ENCODE results near the gene SSR4.

SSR4 gene

GRCh38 chrX:153771415-153772315, 22.8 kb upstream of the SSR4 start:
- Histone ChIP-seq H3K27me3 (ENCODE audit: insufficient read depth, insufficient read length) (no peaks in the 10 kb centered on the region), H3K4me3 (ENCODE audit: insufficient read length, low read depth) (no peak overlapping the region), H3K36me3 (ENCODE audit: insufficient read depth, insufficient read length, low read length) (no peaks in the 10 kb centered on the region), H3K9me3 (ENCODE audit: insufficient read depth, low read length) (no peaks in the 10 kb centered on the region), H3K4me1 (ENCODE audit: insufficient read depth, insufficient read length) (no peaks in the 10 kb centered on the region), H3K9ac (ENCODE audit: insufficient read length, low read depth) (no peak overlapping the region)
- TF ChIP-seq SUZ12 (IDR thresholded peaks at IDR 0.05; ENCODE audit: extremely low read depth, insufficient read depth, insufficient read length) (no peak), YY1 (IDR thresholded peaks at IDR 0.05; ENCODE audit: insufficient read depth, insufficient read length) (no peak), ZNF274 (IDR thresholded peaks at IDR 0.05; ENCODE audit: low read depth, low read length) (no peak)
- DNase-seq (ENCODE audit: low read depth, low spot score) = no peak

GRCh38 chrX:153772316-153773217, 21.9 kb upstream of the SSR4 start:
- no peak for TF ChIP-seq YY1 (IDR thresholded peaks at IDR 0.05; ENCODE audit: insufficient read depth, insufficient read length)
- TF ChIP-seq ZNF274 (IDR thresholded peaks at IDR 0.05; ENCODE audit: low read depth, low read length) = no peak
- TF ChIP-seq SUZ12 (IDR thresholded peaks at IDR 0.05; ENCODE audit: extremely low read depth, insufficient read depth, insufficient read length) = no peak
- Histone ChIP-seq H3K4me3 (ENCODE audit: insufficient read length, low read depth) (no peak overlapping the region), H3K9me3 (ENCODE audit: insufficient read depth, low read length) (no peaks in the 10 kb centered on the region), H3K27me3 (ENCODE audit: insufficient read depth, insufficient read length) (no peaks in the 10 kb centered on the region), H3K4me1 (ENCODE audit: insufficient read depth, insufficient read length) (no peaks in the 10 kb centered on the region), H3K36me3 (ENCODE audit: insufficient read depth, insufficient read length, low read length) (no peaks in the 10 kb centered on the region), H3K9ac (ENCODE audit: insufficient read length, low read depth) (no peak overlapping the region)
- no peak for DNase-seq (ENCODE audit: low read depth, low spot score)

- no peak for DNase-seq (ENCODE audit: low read depth, low spot score)
- no peaks in the 10 kb centered on the region for H3K27me3 ChIP-seq (ENCODE audit: insufficient read depth, insufficient read length)
- no peaks in the 10 kb centered on the region for H3K4me1 ChIP-seq (ENCODE audit: insufficient read depth, insufficient read length)
- H3K4me3 ChIP-seq (ENCODE audit: insufficient read length, low read depth) = no peak overlapping the region
- H3K36me3 ChIP-seq (ENCODE audit: insufficient read depth, insufficient read length, low read length) = no peaks in the 10 kb centered on the region
- no peak for TF ChIP-seq SUZ12 (IDR thresholded peaks at IDR 0.05; ENCODE audit: extremely low read depth, insufficient read depth, insufficient read length)
- no peak for TF ChIP-seq YY1 (IDR thresholded peaks at IDR 0.05; ENCODE audit: insufficient read depth, insufficient read length)
- no peak for TF ChIP-seq ZNF274 (IDR thresholded peaks at IDR 0.05; ENCODE audit: low read depth, low read length)
- no peaks in the 10 kb centered on the region for H3K9me3 ChIP-seq (ENCODE audit: insufficient read depth, low read length)
- H3K9ac ChIP-seq (ENCODE audit: insufficient read length, low read depth) = no peak overlapping the region
Observed at GRCh38 chrX:153773218-153773611, 21.3 kb upstream of the SSR4 start.

- Histone ChIP-seq H3K4me3 (ENCODE audit: insufficient read length, low read depth) (no peak overlapping the region), H3K27me3 (ENCODE audit: insufficient read depth, insufficient read length) (no peaks in the 10 kb centered on the region), H3K4me1 (ENCODE audit: insufficient read depth, insufficient read length) (no peaks in the 10 kb centered on the region), H3K9ac (ENCODE audit: insufficient read length, low read depth) (no peak overlapping the region), H3K9me3 (ENCODE audit: insufficient read depth, low read length) (no peaks in the 10 kb centered on the region), H3K36me3 (ENCODE audit: insufficient read depth, insufficient read length, low read length) (no peaks in the 10 kb centered on the region)
- no peak for DNase-seq (ENCODE audit: low read depth, low spot score)
- TF ChIP-seq YY1 (IDR thresholded peaks at IDR 0.05; ENCODE audit: insufficient read depth, insufficient read length) = no peak
- no peak for TF ChIP-seq ZNF274 (IDR thresholded peaks at IDR 0.05; ENCODE audit: low read depth, low read length)
- TF ChIP-seq SUZ12 (IDR thresholded peaks at IDR 0.05; ENCODE audit: extremely low read depth, insufficient read depth, insufficient read length) = no peak
Observed at GRCh38 chrX:153773741-153774575, 20.5 kb upstream of the SSR4 start.

- Histone ChIP-seq H3K36me3 (ENCODE audit: insufficient read depth, insufficient read length, low read length) (no peaks in the 10 kb centered on the region), H3K9me3 (ENCODE audit: insufficient read depth, low read length) (no peaks in the 10 kb centered on the region), H3K4me3 (ENCODE audit: insufficient read length, low read depth) (no peak overlapping the region), H3K4me1 (ENCODE audit: insufficient read depth, insufficient read length) (peaks cover under 1% of the 10 kb centered on the region), H3K9ac (ENCODE audit: insufficient read length, low read depth) (no peak overlapping the region), H3K27me3 (ENCODE audit: insufficient read depth, insufficient read length) (no peaks in the 10 kb centered on the region)
- TF ChIP-seq SUZ12 (IDR thresholded peaks at IDR 0.05; ENCODE audit: extremely low read depth, insufficient read depth, insufficient read length) (no peak), YY1 (IDR thresholded peaks at IDR 0.05; ENCODE audit: insufficient read depth, insufficient read length) (no peak), ZNF274 (IDR thresholded peaks at IDR 0.05; ENCODE audit: low read depth, low read length) (no peak)
- no peak for DNase-seq (ENCODE audit: low read depth, low spot score)
Observed at GRCh38 chrX:153774576-153775292, 19.7 kb upstream of the SSR4 start.
